ENCODE measurements around the gene GTPBP1.

- no peak for TF ChIP-seq ZNF274 (IDR thresholded peaks at IDR 0.05; ENCODE audit: low read depth, low read length)
- no peak for TF ChIP-seq YY1 (IDR thresholded peaks at IDR 0.05; ENCODE audit: insufficient read depth, insufficient read length)
- TF ChIP-seq SUZ12 (IDR thresholded peaks at IDR 0.05; ENCODE audit: extremely low read depth, insufficient read depth, insufficient read length) = no peak
Observed at GRCh38 chr22:38716826-38717225, 11.1 kb downstream of the GTPBP1 start.
